H1 (cell line): ENCODE data around the gene ZFAND3. TPM values are rescaled to one million over a fixed set of nuclear protein-coding genes. Genes with fewer than 3 reads are reported as not detected.

Experiments used
- CTCF ChIA-PET: fragments of 300-600 bp; sonication (Branson Sonifier 250); formaldehyde crosslinking; loops from one replicate; lab custom pipeline; 2021; ENCODE audit not compliant: partially characterized antibody; lab: Charles Lee
- POLR2A ChIA-PET: fragments of 300-600 bp; sonication (Branson Sonifier 250); formaldehyde crosslinking; loops from one replicate; lab custom pipeline; 2021; ENCODE audit warnings: inconsistent platforms; ENCODE audit not compliant: partially characterized antibody; lab: Charles Lee
- DNase-seq, 2 experiments: peaks; one replicate each; pipeline versions ENCODE4 v3.0.0 to v3.0.0-alpha.2; 2010 to 2022; ENCODE audit warnings: low spot score in 2 of 2, low read depth in 1 of 2, mixed read lengths in 1 of 2
- FAIRE-seq: peaks from 2 replicates; lab custom pipeline; 2011; peaks lifted over from hg19 to GRCh38; lab: Jason Lieb, UNC
- H2AFZ ChIP-seq: 2 replicates; pipeline ENCODE4 v1.8.1; 2012; ENCODE audit warnings: low read length, inconsistent platforms
- H2AK5ac ChIP-seq: 2 replicates; pipeline ENCODE4 v1.6.1; 2013; ENCODE audit warnings: low read depth, low read length
- H2BK120ac ChIP-seq: replicated peaks from 2 replicates; pipeline ENCODE3; 2013; ENCODE audit warnings: low read depth, low read length, inconsistent platforms
- H2BK12ac ChIP-seq: 2 replicates; pipeline ENCODE4 v1.6.1; 2013; ENCODE audit warnings: low read depth, low read length
- H2BK15ac ChIP-seq: 2 replicates; pipeline ENCODE4 v1.6.1; 2013; ENCODE audit warnings: low read length
- H2BK20ac ChIP-seq: 2 replicates; pipeline ENCODE4 v1.6.1; 2013; ENCODE audit warnings: low read length
- H2BK5ac ChIP-seq: 2 replicates; pipeline ENCODE4 v1.6.1; 2013; ENCODE audit warnings: low read depth, low read length
- H3K14ac ChIP-seq: 2 replicates; pipeline ENCODE4 v1.6.1; 2013; ENCODE audit warnings: inconsistent platforms; ENCODE audit not compliant: insufficient read length
- H3K18ac ChIP-seq: 2 replicates; pipeline ENCODE4 v1.6.1; 2013; ENCODE audit warnings: low read length; ENCODE audit errors: extremely low read depth
- H3K23ac ChIP-seq: 2 replicates; pipeline ENCODE4 v1.6.1; 2013; ENCODE audit warnings: inconsistent platforms; ENCODE audit not compliant: insufficient read length
- H3K23me2 ChIP-seq: 2 replicates; pipeline ENCODE4 v1.6.1; 2013; ENCODE audit warnings: low read depth, low read length
- H3K27ac ChIP-seq: 2 replicates; pipeline ENCODE4 v1.6.1; 2011; ENCODE audit warnings: low read depth, low read length, inconsistent platforms
- H3K27me3 ChIP-seq, 4 experiments: replicated peaks in 1 of 4; 1 replicate in 1 of 4; 2 replicates in 3 of 4; pipeline versions ENCODE4 v1.6.1 to v1.8.1; 2011 to 2013; ENCODE audit warnings: low read length in 3 of 4, mild to moderate bottlenecking in 3 of 4, inconsistent platforms in 2 of 4, mixed read lengths in 2 of 4, moderate library complexity in 1 of 4; ENCODE audit not compliant: control insufficient read depth in 3 of 4, insufficient read depth in 3 of 4; ENCODE audit errors: extremely low read depth in 1 of 4
- H3K36me3 ChIP-seq, 4 experiments: 2 replicates each; pipeline versions ENCODE4 v1.6.1 to v1.8.1; 2011 to 2013; ENCODE audit warnings: mild to moderate bottlenecking in 4 of 4, low read length in 3 of 4, moderate library complexity in 2 of 4, control low read depth in 1 of 4, inconsistent platforms in 1 of 4; ENCODE audit not compliant: insufficient read depth in 4 of 4, control insufficient read depth in 2 of 4
- H3K4ac ChIP-seq: replicated peaks from 2 replicates; pipeline ENCODE3; 2013; ENCODE audit warnings: low read length, low read depth, mixed read lengths, inconsistent platforms; ENCODE audit not compliant: insufficient read length
- H3K4me1 ChIP-seq, 4 experiments: replicated peaks in 1 of 4; 1 replicate in 1 of 4; 2 replicates in 3 of 4; pipeline versions ENCODE4 v1.6.1 to v1.8.1; 2011 to 2013; ENCODE audit warnings: low read length in 3 of 4, inconsistent platforms in 2 of 4, mixed read lengths in 1 of 4; ENCODE audit not compliant: insufficient read depth in 4 of 4, control insufficient read depth in 3 of 4
- H3K4me2 ChIP-seq, 2 experiments: 2 replicates each; pipeline versions ENCODE4 v1.6.1 to v1.8.1; 2011 to 2013; ENCODE audit warnings: low read depth in 2 of 2, low read length in 2 of 2, control low read depth in 1 of 2, inconsistent platforms in 1 of 2, mild to moderate bottlenecking in 1 of 2; ENCODE audit not compliant: insufficient read depth in 1 of 2
- H3K4me3 ChIP-seq, 4 experiments: fragments of 200-600, 300-600 bp in 1 of 4; sonication (generic), shearing (Covaris generic), sonication (Bioruptor Twin) in 1 of 4; 2 replicates each; pipeline versions ENCODE4 v1.5.1 to v1.8.1; 2011 to 2016; ENCODE audit warnings: low read length in 4 of 4, low read depth in 3 of 4, control low read depth in 2 of 4, inconsistent platforms in 2 of 4, mild to moderate bottlenecking in 2 of 4, mixed read lengths in 1 of 4, moderate library complexity in 1 of 4; ENCODE audit not compliant: insufficient read depth in 2 of 4; ENCODE audit errors: extremely low read depth in 1 of 4
- H3K56ac ChIP-seq: replicated peaks from 2 replicates; pipeline ENCODE3; 2013; ENCODE audit warnings: low read depth, mild to moderate bottlenecking, mixed read lengths, low read length, inconsistent platforms; ENCODE audit not compliant: insufficient read length
- H3K79me1 ChIP-seq: 2 replicates; pipeline ENCODE4 v1.6.1; 2013; ENCODE audit warnings: low read depth, low read length, control low read depth
- H3K79me2 ChIP-seq, 2 experiments: 2 replicates each; pipeline versions ENCODE4 v1.6.1 to v1.8.1; 2012 to 2013; ENCODE audit warnings: low read length in 2 of 2, mild to moderate bottlenecking in 2 of 2, inconsistent platforms in 1 of 2; ENCODE audit not compliant: insufficient read depth in 2 of 2, control insufficient read depth in 1 of 2
- H3K9ac ChIP-seq, 4 experiments: replicated peaks in 1 of 4; 1 replicate in 1 of 4; 2 replicates in 3 of 4; pipeline versions ENCODE4 v1.6.1 to v1.8.1; 2011 to 2013; ENCODE audit warnings: low read depth in 3 of 4, low read length in 3 of 4, control low read depth in 2 of 4, mild to moderate bottlenecking in 2 of 4, moderate library complexity in 2 of 4, inconsistent platforms in 1 of 4; ENCODE audit errors: extremely low read depth in 1 of 4
- H3K9me3 ChIP-seq, 2 experiments: 2 replicates each; pipeline versions ENCODE4 v1.6.1 to v1.8.1; 2012 to 2013; ENCODE audit warnings: mild to moderate bottlenecking in 2 of 2, moderate library complexity in 2 of 2, control low read depth in 1 of 2, inconsistent platforms in 1 of 2, low read depth in 1 of 2, low read length in 1 of 2, mixed read lengths in 1 of 2; ENCODE audit not compliant: insufficient read depth in 2 of 2
- H4K20me1 ChIP-seq, 2 experiments: replicated peaks in 1 of 2; 2 replicates each; pipeline versions ENCODE3 to v1.8.1; 2011 to 2013; ENCODE audit warnings: inconsistent platforms in 2 of 2, low read length in 2 of 2, mild to moderate bottlenecking in 1 of 2; ENCODE audit not compliant: insufficient read depth in 2 of 2, control insufficient read depth in 1 of 2
- H4K5ac ChIP-seq: 2 replicates; pipeline ENCODE4 v1.6.1; 2013; ENCODE audit warnings: low read length, low read depth, mixed read lengths, inconsistent platforms; ENCODE audit not compliant: insufficient read length
- H4K8ac ChIP-seq: 2 replicates; pipeline ENCODE4 v1.8.0; 2013; ENCODE audit warnings: mild to moderate bottlenecking, moderate library complexity, low read length, inconsistent platforms; ENCODE audit not compliant: insufficient read depth; ENCODE audit errors: extremely low read depth
- H4K91ac ChIP-seq: replicated peaks from 2 replicates; pipeline ENCODE3; 2013; ENCODE audit warnings: low read length, mixed read lengths, inconsistent platforms; ENCODE audit not compliant: insufficient read length
- BRCA1 ChIP-seq: IDR thresholded peaks from 2 replicates; pipeline ENCODE4 v1.6.1; 2012; ENCODE audit warnings: low read depth, low read length, improper control_type of control experiment
- CBX5 ChIP-seq: fragments of 300-800, 300-1000 bp; sonication (generic); IDR thresholded peaks from 2 replicates; pipeline ENCODE4 v1.7.1; 2016; ENCODE audit warnings: antibody characterized with exemption, low read length, low read depth
- CBX8 ChIP-seq: fragments of 300-800, 300-1000 bp; sonication (generic); IDR thresholded peaks from 2 replicates; pipeline ENCODE4 v1.7.1; 2016; ENCODE audit warnings: low read depth, low read length, borderline replicate concordance
- GABPA ChIP-seq: IDR thresholded peaks from 2 replicates; pipeline ENCODE4 v1.6.1; 2011; ENCODE audit warnings: mild to moderate bottlenecking, low read length, moderate library complexity, borderline replicate concordance; ENCODE audit not compliant: insufficient read depth
- PHF8 ChIP-seq: fragments of 200-600 bp; sonication (generic); conservative IDR thresholded peaks from 2 replicates; pipeline ENCODE4 v1.7.1; 2012; ENCODE audit warnings: low read depth, mild to moderate bottlenecking, inconsistent platforms, low read length, moderate library complexity
- SP4 ChIP-seq: IDR thresholded peaks from 2 replicates; pipeline ENCODE4 v1.6.1; 2012; ENCODE audit warnings: low read length, inconsistent platforms
- WGBS, 2 experiments: shearing (Covaris generic) in 1 of 2; methylation state at CpG; one replicate each; pipeline versions ENCODE4 v1.1.6 to v1.1.7; 2013 to 2015; ENCODE audit warnings: low lambda C conversion rate in 2 of 2, mixed read lengths in 2 of 2, inconsistent platforms in 1 of 2, low coverage in 1 of 2, missing lambda C conversion rate in 1 of 2; ENCODE audit not compliant: insufficient replicate concordance in 2 of 2, insufficient coverage in 1 of 2, insufficient read length in 1 of 2; ENCODE audit errors: extremely low coverage in 1 of 2, missing lambda C conversion rate in 1 of 2; 5-methylcytosine and 5-hydroxymethylcytosine counted together
- polyA plus RNA-seq, 7 experiments: library from polyadenylated mRNA; depleted of rRNA in 3 of 7; stranded (reverse) in 5 of 7; unstranded in 2 of 7; fragments of >200 nt in 5 of 7; fragments of 200-250 nt in 2 of 7; gene quantifications; 1 replicate in 5 of 7; 2 replicates in 1 of 7; 4 replicates in 1 of 7; pipeline versions ENCODE4 v1.2.1 to v1.2.3, GENCODE V29; 2011 to 2013; ENCODE audit warnings: missing spikeins in 2 of 7, mixed read lengths in 2 of 7
- total RNA-seq: library from RNA; stranded (reverse); fragmentation: NEBNext Ultra II Directional; extraction: Animal tissue kit (Norgen Biotek cat#: 25700); gene quantifications from 2 replicates; pipeline ENCODE4 v1.2.1, GENCODE V29; 2021

The ZFAND3 gene
- total and polyA plus RNA-seq, 2 of the 8 experiments (the other 6 are each of a cell fraction or from before 2014, with no cell fraction given) = 13.0 to 51.3 TPM

- Histone ChIP-seq H3K79me2 (no peaks in the 10 kb centered on the region), H2BK20ac (no peak overlapping the region), H3K4me2 (no peak overlapping the region), H3K4ac (no peak overlapping the region), H3K27me3 (no peaks in the 10 kb centered on the region), H3K79me1 (no peaks in the 10 kb centered on the region), H2AFZ (no peak overlapping the region), H2BK12ac (no peak overlapping the region), H2AK5ac (no peak overlapping the region), H2BK120ac (no peak overlapping the region), H4K8ac (no peak overlapping the region), H3K36me3 (no peaks in the 10 kb centered on the region; a peak in 1 of 8 replicates), H3K4me1 (peaks cover 0 to 10% (median 3%) of the 10 kb centered on the region in 4 experiments; a peak in 2 of 7 replicates), H3K9ac (no peak overlapping the region), H3K14ac (no peak overlapping the region), H2BK5ac (no peak overlapping the region), H3K4me3 (no peak overlapping the region), H3K18ac (no peak overlapping the region), H3K27ac (no peak overlapping the region), H3K23me2 (no peaks in the 10 kb centered on the region), H3K56ac (no peak overlapping the region), H3K23ac (no peak overlapping the region), H4K20me1 (no peaks in the 10 kb centered on the region), H2BK15ac (no peak overlapping the region), H3K9me3 (no peaks in the 10 kb centered on the region), H4K5ac (no peak overlapping the region), H4K91ac (no peak overlapping the region)
- DNase-seq (no peak), FAIRE-seq (no peak)
- ChIA-PET CTCF (interaction anchor here (0.9 to 1.7 kb wide), 2 partner anchors 14 to 332 kb away, joined by 3 to 4 read pairs; no protein-coding TSS in a partner anchor), POLR2A (no interaction called here)
- WGBS, 2 experiments = 95% methylated on average over 17 of the region's 17 CpGs; no CpG with 5 or more reads in 1 of the 2 experiments
- TF ChIP-seq CBX8 (no peak), SP4 (no peak), GABPA (no peak), PHF8 (no peak), CBX5 (no peak), BRCA1 (no peak)
Observed at GRCh38 chr6:38162493-38163185, 343.1 kb downstream of the ZFAND3 start.
